Activated T-cell treated with anti-CD3 and anti-CD28 coated beads, Interleukin-2, amount 50 U/mL, for 48 hours (primary cell): Measurements from ENCODE around the gene IL20.

Experiments
- DNase-seq, 2 experiments: peaks; one replicate each; pipeline ENCODE4 v3.0.0-alpha.2; 2020

IL20 gene

GRCh38 chr1:206905295-206906164, 40.1 kb downstream of the IL20 start:
- DNase-seq = peak; percentile 68

- peak in 1 of 2 experiments; percentile 21 for DNase-seq
Observed at GRCh38 chr1:206907304-206907991, 42.0 kb downstream of the IL20 start.

GRCh38 chr1:206908038-206908437, 42.6 kb downstream of the IL20 start:
- DNase-seq = peak in 1 of 2 experiments; percentile 18

GRCh38 chr1:206909161-206909882, 43.9 kb downstream of the IL20 start:
- DNase-seq = peak in 1 of 2 experiments; percentile 64

- peak in 1 of 2 experiments; percentile 25 for DNase-seq
Observed at GRCh38 chr1:206909883-206910318, 44.5 kb downstream of the IL20 start.

GRCh38 chr1:206911064-206911663, 45.7 kb downstream of the IL20 start:
- DNase-seq = peak in 1 of 2 experiments; percentile 30

GRCh38 chr1:206912445-206913095, 47.1 kb downstream of the IL20 start:
- peak; percentile 77 for DNase-seq

GRCh38 chr1:206913766-206914537, 48.5 kb downstream of the IL20 start:
- no peak for DNase-seq

- no peak for DNase-seq
Observed at GRCh38 chr1:206915030-206915735, 49.8 kb downstream of the IL20 start.

GRCh38 chr1:206916000-206916709, 50.7 kb downstream of the IL20 start:
- no peak for DNase-seq

- DNase-seq = no peak
Observed at GRCh38 chr1:206918076-206918475, 52.7 kb downstream of the IL20 start.
